ENCODE data around the gene LAMB1.

GRCh38 chr7:108030516-108030915 lies 27.6 kb upstream of the LAMB1 start:
- TF ChIP-seq SIN3A (IDR thresholded peaks at IDR 0.05; ENCODE audit: low read depth) (no peak), POLR2A (IDR thresholded peaks at IDR 0.05; ENCODE audit: borderline replicate concordance, extremely low read depth, insufficient read depth, insufficient read length) (no peak)

Measured in HCT116 (cell line).